G401 (cell line): ENCODE results near the gene UMPS. TPM values are rescaled to one million over a fixed set of nuclear protein-coding genes. Genes with fewer than 3 reads are reported as not detected.
"Not testable (repeated sequence)": the region's sequence is repeated elsewhere in the genome, so short reads cannot be mapped to it uniquely, and the experiment has no call there.

Source experiments
- DNase-seq: peaks from one replicate; pipeline ENCODE4 v3.0.0-alpha.2; 2015; ENCODE audit warnings: low spot score
- in situ Hi-C: cut with HindIII; loops from 2 replicates; pipeline ENCODE4 v1.10.0; 2016; ENCODE audit warnings: low sequenced_read_pairs, mixed read lengths
- total RNA-seq: library from RNA; depleted of rRNA; stranded (reverse); fragments of >200 nt; shearing (Covaris generic); gene quantifications from 2 replicates; pipeline ENCODE4 v1.2.3, GENCODE V29; 2014; rRNA removed

UMPS gene
- total RNA-seq, 1 experiment from 2014 or later = 53.5 TPM

GRCh38 chr3:124788254-124788745 is 58.0 kb downstream of the UMPS start:
- in situ Hi-C loops = no loop called here
- no peak for DNase-seq

DNA sequence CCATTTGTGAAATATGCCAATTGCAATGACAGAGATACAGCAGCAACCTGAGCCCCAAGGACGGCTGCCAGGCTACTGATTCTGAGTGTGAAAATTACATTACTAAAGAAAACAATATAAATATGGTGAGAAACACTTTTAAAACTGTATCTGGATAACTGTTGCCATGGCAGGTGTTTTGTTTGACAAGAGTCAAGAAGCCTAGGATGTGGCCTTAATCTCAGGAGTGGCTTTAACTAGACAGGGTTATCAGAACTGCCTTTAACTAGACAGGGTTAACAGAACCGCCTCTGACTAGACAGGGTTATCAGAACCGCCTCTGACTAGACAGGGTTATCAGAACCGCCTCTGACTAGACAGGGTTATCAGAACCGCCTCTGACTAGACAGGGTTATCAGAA is 58.9 kb downstream of the UMPS start:
- in situ Hi-C loops, DNase-seq: not testable (repeated sequence)

DNA sequence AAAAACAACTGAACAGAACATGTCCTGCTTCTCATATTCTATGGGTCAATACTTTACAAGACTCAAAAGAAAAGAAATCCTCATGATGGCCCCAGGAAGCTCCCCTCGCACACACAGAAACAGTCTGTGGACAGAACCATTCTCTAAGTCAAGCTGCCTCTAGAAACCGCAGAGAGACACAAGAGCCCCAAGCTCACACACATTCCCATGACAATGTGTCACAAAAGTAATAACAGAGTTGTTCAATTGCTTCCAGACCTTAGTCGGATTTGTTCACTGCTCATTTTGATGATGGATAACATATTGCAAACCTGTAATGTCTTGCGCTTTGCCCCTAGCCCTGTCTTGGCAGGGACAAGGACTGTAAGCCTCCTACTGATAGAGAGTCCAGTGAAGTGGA is 60.9 kb downstream of the UMPS start:
- in situ Hi-C loops = no loop called here
- no peak for DNase-seq

DNA sequence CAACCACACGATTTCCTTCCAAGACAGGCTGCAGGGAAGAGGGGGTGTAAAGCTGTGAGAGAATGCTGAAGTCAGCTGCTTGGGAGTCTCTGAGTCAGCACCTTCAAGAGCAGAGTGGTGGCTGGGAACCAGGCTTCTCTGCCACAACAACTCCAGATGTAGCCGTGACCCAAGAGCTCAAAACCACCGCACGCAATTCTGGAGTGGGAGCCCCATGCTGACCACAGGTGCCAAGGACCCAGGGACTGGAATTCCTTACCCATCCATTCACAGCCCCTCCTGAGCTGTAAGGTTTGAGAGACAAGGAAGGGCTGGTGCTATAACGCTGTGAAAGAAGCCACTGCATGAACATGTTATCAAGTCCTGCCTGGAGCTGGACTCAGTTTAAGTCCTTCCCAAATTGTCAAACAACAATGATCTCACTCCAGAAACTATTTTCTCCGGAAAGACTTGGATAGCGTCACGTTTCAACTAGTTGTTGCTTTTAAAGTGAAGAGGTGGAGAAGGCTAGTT is 61.4 kb downstream of the UMPS start:
- in situ Hi-C loops = no loop called here
- no peak for DNase-seq

GRCh38 chr3:124792341-124793040 is 62.2 kb downstream of the UMPS start:
- no peak for DNase-seq
- in situ Hi-C loops = no loop called here

DNA sequence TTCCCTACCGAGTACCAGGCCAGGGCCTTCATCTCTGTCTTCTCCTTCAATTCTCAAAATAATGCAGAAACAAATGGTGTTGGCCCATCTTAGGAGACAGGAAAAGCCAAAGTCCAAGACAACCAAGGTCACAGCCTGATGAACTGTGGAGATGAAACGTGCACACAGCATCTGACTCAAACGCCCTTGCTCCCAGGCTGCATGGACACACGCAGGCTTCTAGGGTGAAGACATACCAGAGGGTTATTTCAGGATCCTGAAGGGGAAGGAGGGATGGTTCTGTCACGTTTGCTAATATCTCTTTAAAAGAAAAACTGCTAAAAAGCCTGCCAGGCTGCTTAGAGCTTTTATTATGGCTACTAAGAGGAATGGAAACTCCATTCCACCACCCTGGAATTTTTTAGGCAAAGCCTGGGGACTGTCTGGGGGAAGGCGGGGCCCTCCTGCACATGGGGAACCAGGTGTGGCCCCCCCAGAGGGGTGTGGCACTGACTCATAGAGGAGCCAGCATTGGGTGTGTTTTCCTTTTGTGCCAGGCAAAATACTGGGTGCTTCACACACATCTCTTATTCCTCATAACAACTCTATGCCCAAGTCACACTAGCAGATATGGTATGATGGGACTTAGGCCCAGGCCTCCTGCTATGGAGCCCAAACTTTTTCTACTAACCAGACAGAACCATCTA is 62.9 kb downstream of the UMPS start:
- in situ Hi-C loops = no loop called here

GRCh38 chr3:124796477-124796876 is 66.2 kb downstream of the UMPS start:
- DNase-seq = no peak
- in situ Hi-C loops = no loop called here

More for the DNA sequence above, 62.9 kb downstream of the UMPS start:
- no peak for DNase-seq

GRCh38 chr3:124797426-124797945 is 67.2 kb downstream of the UMPS start:
- peak; percentile 67 for DNase-seq
- in situ Hi-C loops = no loop called here

Other genes starting within 250 kb of the UMPS start
- 47.2 and 80.4 TPM in 2 replicates for gene ITGB5, start 156.9 kb downstream of the UMPS start, total RNA-seq
- not detected in 2 replicates for gene MUC13, start 204.3 kb downstream of the UMPS start, total RNA-seq